Keratinocyte (primary cell): ENCODE measurements around the gene PAK3. TPM values are rescaled to one million over a fixed set of nuclear protein-coding genes. Genes with fewer than 3 reads are reported as not detected.

ENCODE experiments used
- DNase-seq: peaks from one replicate; pipeline ENCODE4 v3.0.0-alpha.2; 2011; ENCODE audit warnings: low read depth, missing footprints, low spot score
- FAIRE-seq: peaks from 2 replicates; lab custom pipeline; 2011; peaks lifted over from hg19 to GRCh38; lab: Jason Lieb, UNC
- H2AFZ ChIP-seq: 2 replicates; pipeline ENCODE4 v1.6.0; 2012; ENCODE audit warnings: low read length, control low read depth, inconsistent platforms; ENCODE audit not compliant: control insufficient read depth
- H3K27ac ChIP-seq: 2 replicates; pipeline ENCODE4 v1.5.1; 2011; ENCODE audit warnings: low read length; ENCODE audit not compliant: control insufficient read depth, insufficient read depth
- H3K27me3 ChIP-seq: 3 replicates; pipeline ENCODE4 v1.6.0; 2011; ENCODE audit warnings: low read length; ENCODE audit not compliant: control insufficient read depth, insufficient read depth; ENCODE audit errors: extremely low read depth
- H3K36me3 ChIP-seq, 2 experiments: 2 replicates in 1 of 2; 3 replicates in 1 of 2; pipeline ENCODE4 v1.5.1; 2011; ENCODE audit warnings: low read length in 2 of 2, mild to moderate bottlenecking in 1 of 2; ENCODE audit not compliant: control insufficient read depth in 2 of 2, insufficient read depth in 2 of 2; ENCODE audit errors: extremely low read depth in 1 of 2
- H3K4me1 ChIP-seq: 3 replicates; pipeline ENCODE4 v1.5.1; 2011; ENCODE audit warnings: low read length; ENCODE audit not compliant: control insufficient read depth, insufficient read depth; ENCODE audit errors: extremely low read depth
- H3K4me2 ChIP-seq: 3 replicates; pipeline ENCODE4 v1.6.0; 2011; ENCODE audit warnings: low read depth, low read length; ENCODE audit not compliant: control insufficient read depth, insufficient read depth; ENCODE audit errors: extremely low read depth
- H3K4me3 ChIP-seq, 3 experiments: fragments of 200-600 bp in 1 of 3; sonication (generic) in 1 of 3; 2 replicates in 2 of 3; 3 replicates in 1 of 3; pipeline ENCODE4 v1.5.1; 2011 to 2016; ENCODE audit warnings: low read length in 3 of 3, mild to moderate bottlenecking in 3 of 3, control low read depth in 2 of 3, inconsistent platforms in 1 of 3, low read depth in 1 of 3, mixed read lengths in 1 of 3, mixed run types in 1 of 3, moderate library complexity in 1 of 3; ENCODE audit not compliant: control insufficient read depth in 2 of 3, insufficient read depth in 2 of 3; ENCODE audit errors: extremely low read depth in 1 of 3
- H3K79me2 ChIP-seq: 2 replicates; pipeline ENCODE4 v1.6.0; 2012; ENCODE audit warnings: low read length; ENCODE audit not compliant: control insufficient read depth, insufficient read depth
- H3K9ac ChIP-seq: 3 replicates; pipeline ENCODE4 v1.6.0; 2011; ENCODE audit warnings: low read length; ENCODE audit not compliant: control insufficient read depth, insufficient read depth; ENCODE audit errors: extremely low read depth
- H3K9me1 ChIP-seq: 3 replicates; pipeline ENCODE4 v1.6.0; 2011; ENCODE audit warnings: low read length; ENCODE audit not compliant: control insufficient read depth, insufficient read depth; ENCODE audit errors: extremely low read depth
- H3K9me3 ChIP-seq: 2 replicates; pipeline ENCODE4 v1.5.1; 2012; ENCODE audit warnings: low read depth, low read length; ENCODE audit not compliant: control insufficient read depth
- H4K20me1 ChIP-seq: 3 replicates; pipeline ENCODE4 v1.6.0; 2011; ENCODE audit warnings: low read length; ENCODE audit not compliant: control insufficient read depth, insufficient read depth; ENCODE audit errors: extremely low read depth
- EZH2 ChIP-seq: IDR thresholded peaks from one replicate; pipeline ENCODE4 v1.6.1; 2012; ENCODE audit warnings: inconsistent platforms, mild to moderate bottlenecking, low read length, moderate library complexity
- dilution Hi-C: fragments of 300-500 bp; cut with MboI; formaldehyde crosslinking; loops from one replicate; pipeline ENCODE4 v1.7.0; 2020; ENCODE audit warnings: low sequenced_read_pairs; ENCODE audit not compliant: extremely low pct_ligation_motif_present
- polyA plus RNA-seq, 5 experiments: library from polyadenylated mRNA; depleted of rRNA in 3 of 5; stranded (reverse) in 3 of 5; stranded (forward) in 1 of 5; unstranded in 1 of 5; fragments of >200 nt; gene quantifications; 1 replicate in 1 of 5; 2 replicates in 3 of 5; 3 replicates in 1 of 5; pipeline versions ENCODE4 v1.2.1 to v1.2.3, GENCODE V29; 2011 to 2012; ENCODE audit warnings: missing spikeins in 2 of 5, low read depth in 1 of 5, low replicate concordance in 1 of 5
- TF ChIP-seq, protein P1 (sequence below), 3 experiments: IDR thresholded peaks in 1 of 3; conservative IDR thresholded peaks in 1 of 3; optimal IDR thresholded peaks in 1 of 3; 2 replicates in 2 of 3; 3 replicates in 1 of 3; pipeline versions ENCODE3 to v1.5.1; 2011; ENCODE audit warnings: low read length in 3 of 3, mild to moderate bottlenecking in 3 of 3, moderate library complexity in 2 of 3, control low read depth in 1 of 3, inconsistent platforms in 1 of 3; ENCODE audit not compliant: insufficient read depth in 2 of 3; ENCODE audit errors: extremely low read depth in 1 of 3

The PAK3 gene
- polyA plus RNA-seq, 1 donor (not counting 4 experiments of a cell fraction or from before 2014, with no cell fraction given), result 0.34 TPM

DNA sequence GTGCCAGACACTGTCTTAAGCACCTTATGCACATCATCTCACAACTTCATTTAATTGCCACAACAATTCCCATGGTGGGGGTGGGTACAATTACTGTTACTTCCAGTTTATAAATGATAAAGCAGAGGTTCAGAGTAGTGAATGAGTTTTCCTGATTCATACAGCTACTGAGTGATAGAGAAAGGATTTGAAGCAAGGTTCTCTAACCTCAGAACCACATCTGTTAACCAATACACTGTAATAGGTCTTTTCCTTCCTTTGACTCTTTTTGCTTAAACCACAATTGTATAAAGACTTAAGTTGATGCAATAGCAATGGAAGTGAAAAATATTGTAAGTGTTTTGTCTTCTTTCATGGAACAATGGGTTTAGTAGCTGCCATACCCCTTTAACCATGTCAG, 43.5 kb upstream of the PAK3 start:
- Histone ChIP-seq H3K27me3 (peaks cover 3% of the 10 kb centered on the region), H3K79me2 (no peaks in the 10 kb centered on the region), H3K9ac (no peak overlapping the region), H3K4me1 (no peaks in the 10 kb centered on the region), H3K4me2 (no peak overlapping the region), H3K4me3 (no peak overlapping the region), H3K9me1 (no peaks in the 10 kb centered on the region), H2AFZ (no peak overlapping the region), H3K9me3 (no peaks in the 10 kb centered on the region), H3K27ac (no peak overlapping the region), H3K36me3 (no peaks in the 10 kb centered on the region), H4K20me1 (no peaks in the 10 kb centered on the region)
- TF ChIP-seq, protein P1, sequence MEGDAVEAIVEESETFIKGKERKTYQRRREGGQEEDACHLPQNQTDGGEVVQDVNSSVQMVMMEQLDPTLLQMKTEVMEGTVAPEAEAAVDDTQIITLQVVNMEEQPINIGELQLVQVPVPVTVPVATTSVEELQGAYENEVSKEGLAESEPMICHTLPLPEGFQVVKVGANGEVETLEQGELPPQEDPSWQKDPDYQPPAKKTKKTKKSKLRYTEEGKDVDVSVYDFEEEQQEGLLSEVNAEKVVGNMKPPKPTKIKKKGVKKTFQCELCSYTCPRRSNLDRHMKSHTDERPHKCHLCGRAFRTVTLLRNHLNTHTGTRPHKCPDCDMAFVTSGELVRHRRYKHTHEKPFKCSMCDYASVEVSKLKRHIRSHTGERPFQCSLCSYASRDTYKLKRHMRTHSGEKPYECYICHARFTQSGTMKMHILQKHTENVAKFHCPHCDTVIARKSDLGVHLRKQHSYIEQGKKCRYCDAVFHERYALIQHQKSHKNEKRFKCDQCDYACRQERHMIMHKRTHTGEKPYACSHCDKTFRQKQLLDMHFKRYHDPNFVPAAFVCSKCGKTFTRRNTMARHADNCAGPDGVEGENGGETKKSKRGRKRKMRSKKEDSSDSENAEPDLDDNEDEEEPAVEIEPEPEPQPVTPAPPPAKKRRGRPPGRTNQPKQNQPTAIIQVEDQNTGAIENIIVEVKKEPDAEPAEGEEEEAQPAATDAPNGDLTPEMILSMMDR (optimal IDR thresholded peaks at IDR 0.05 in 1 of 3, IDR thresholded peaks at IDR 0.05 in 1 of 3, conservative IDR thresholded peaks at IDR 0.05 in 1 of 3; ENCODE audit: extremely low read depth in 1 of 3, insufficient read depth in 2 of 3, low read length in 3 of 3), result no peak
- TF ChIP-seq EZH2, result no peak
- DNase-seq (no peak), FAIRE-seq (no peak)
- dilution Hi-C loops, result no loop called here

DNA sequence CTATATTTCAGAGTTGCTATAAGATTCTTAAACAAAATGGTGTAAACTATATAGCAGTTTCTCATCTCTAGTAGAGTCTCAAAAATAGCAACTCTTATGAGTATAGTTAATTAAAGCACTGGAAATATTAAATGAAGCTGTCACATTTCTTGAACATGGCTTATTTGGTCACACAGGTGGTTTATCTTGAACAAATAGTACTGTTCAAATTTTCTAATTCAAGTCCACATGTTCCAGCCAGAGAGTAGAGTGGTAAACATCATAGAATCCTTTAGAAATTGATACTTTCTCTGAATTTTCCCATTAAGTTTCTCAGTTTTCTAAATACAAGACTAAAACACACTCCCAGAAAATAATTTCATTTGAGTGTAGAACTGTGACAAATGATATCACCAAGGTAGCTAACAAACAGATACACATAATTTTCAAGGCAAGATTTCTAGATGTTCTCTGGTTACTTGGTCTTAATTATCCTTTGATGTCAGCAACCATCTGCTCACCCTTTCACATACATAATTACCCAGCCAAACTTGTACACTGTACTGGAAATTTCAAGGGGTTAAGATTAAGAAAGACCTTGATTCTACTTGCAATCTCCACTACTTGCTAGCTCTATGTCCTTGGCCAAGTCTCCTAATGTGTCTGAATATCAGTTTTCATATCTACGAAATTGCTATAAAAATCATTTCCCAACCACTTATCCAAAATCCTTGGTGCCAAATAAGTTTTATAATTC, 24.3 kb upstream of the PAK3 start:
- H3K36me3 ChIP-seq, result no peaks in the 10 kb centered on the region
- TF ChIP-seq EZH2, result no peak
- TF ChIP-seq, protein P1 (optimal IDR thresholded peaks at IDR 0.05 in 1 of 3, IDR thresholded peaks at IDR 0.05 in 1 of 3, conservative IDR thresholded peaks at IDR 0.05 in 1 of 3; ENCODE audit: extremely low read depth in 1 of 3, insufficient read depth in 2 of 3, low read length in 3 of 3), result no peak
- dilution Hi-C loops, result no loop called here
- no peaks in the 10 kb centered on the region for H3K9me1 ChIP-seq
- DNase-seq (no peak), FAIRE-seq (no peak)
- H3K4me2 ChIP-seq, result no peak overlapping the region
- peaks cover 4% of the 10 kb centered on the region for H3K27me3 ChIP-seq
- no peak overlapping the region for H2AFZ ChIP-seq
- H3K27ac ChIP-seq, result no peak overlapping the region
- H4K20me1 ChIP-seq, result no peaks in the 10 kb centered on the region
- no peaks in the 10 kb centered on the region for H3K9me3 ChIP-seq
- no peaks in the 10 kb centered on the region for H3K4me1 ChIP-seq
- H3K9ac ChIP-seq, result no peak overlapping the region
- no peak overlapping the region for H3K4me3 ChIP-seq
- H3K79me2 ChIP-seq, result no peaks in the 10 kb centered on the region
